Nephron (organoid): Measurements from ENCODE around the gene IL22RA2.

ENCODE experiments used
- H3K27ac Mint-ChIP-seq, 3 experiments: 2 replicates each; pipeline ENCODE4 v1.8.0; 2020; ENCODE audit warnings: mixed read lengths in 3 of 3, mild to moderate bottlenecking in 2 of 3, moderate library complexity in 1 of 3
- H3K27me3 Mint-ChIP-seq: 2 replicates; pipeline ENCODE4 v1.8.0; 2021; ENCODE audit warnings: low read depth, mild to moderate bottlenecking, moderate library complexity, mixed read lengths
- H3K36me3 Mint-ChIP-seq: 2 replicates; pipeline ENCODE4 v1.8.0; 2020; ENCODE audit warnings: low read depth, mixed read lengths
- H3K4me1 Mint-ChIP-seq: 2 replicates; pipeline ENCODE4 v1.8.0; 2020; ENCODE audit warnings: mixed read lengths
- H3K4me3 Mint-ChIP-seq, 3 experiments: 2 replicates each; pipeline ENCODE4 v1.8.0; 2020; ENCODE audit warnings: mild to moderate bottlenecking in 3 of 3, mixed read lengths in 3 of 3, moderate library complexity in 2 of 3
- H3K9me3 Mint-ChIP-seq: 2 replicates; pipeline ENCODE4 v1.8.0; 2020; ENCODE audit warnings: mixed read lengths
- TF ChIP-seq, protein P1 (sequence below), 3 experiments: fragments of 200-600 bp; sonication (generic); IDR thresholded peaks; one replicate each; pipeline ENCODE4 v1.5.0; 2021; ENCODE audit warnings: antibody characterized with exemption in 3 of 3; ENCODE audit not compliant: unreplicated experiment in 3 of 3

The IL22RA2 gene

GRCh38 chr6:137175157-137175867 is 1.9 kb upstream of the IL22RA2 start:
- H3K4me1 Mint-ChIP-seq, result no peaks in the 10 kb centered on the region
- TF ChIP-seq, protein P1, sequence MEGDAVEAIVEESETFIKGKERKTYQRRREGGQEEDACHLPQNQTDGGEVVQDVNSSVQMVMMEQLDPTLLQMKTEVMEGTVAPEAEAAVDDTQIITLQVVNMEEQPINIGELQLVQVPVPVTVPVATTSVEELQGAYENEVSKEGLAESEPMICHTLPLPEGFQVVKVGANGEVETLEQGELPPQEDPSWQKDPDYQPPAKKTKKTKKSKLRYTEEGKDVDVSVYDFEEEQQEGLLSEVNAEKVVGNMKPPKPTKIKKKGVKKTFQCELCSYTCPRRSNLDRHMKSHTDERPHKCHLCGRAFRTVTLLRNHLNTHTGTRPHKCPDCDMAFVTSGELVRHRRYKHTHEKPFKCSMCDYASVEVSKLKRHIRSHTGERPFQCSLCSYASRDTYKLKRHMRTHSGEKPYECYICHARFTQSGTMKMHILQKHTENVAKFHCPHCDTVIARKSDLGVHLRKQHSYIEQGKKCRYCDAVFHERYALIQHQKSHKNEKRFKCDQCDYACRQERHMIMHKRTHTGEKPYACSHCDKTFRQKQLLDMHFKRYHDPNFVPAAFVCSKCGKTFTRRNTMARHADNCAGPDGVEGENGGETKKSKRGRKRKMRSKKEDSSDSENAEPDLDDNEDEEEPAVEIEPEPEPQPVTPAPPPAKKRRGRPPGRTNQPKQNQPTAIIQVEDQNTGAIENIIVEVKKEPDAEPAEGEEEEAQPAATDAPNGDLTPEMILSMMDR (IDR thresholded peaks at IDR 0.05; ENCODE audit: unreplicated experiment in 3 of 3), result no peak
- H3K27me3 Mint-ChIP-seq, result peaks cover 3% of the 10 kb centered on the region
- peaks cover 11% of the 10 kb centered on the region for H3K9me3 Mint-ChIP-seq
- H3K4me3 Mint-ChIP-seq, result no peak overlapping the region
- no peak overlapping the region for H3K27ac Mint-ChIP-seq
- H3K36me3 Mint-ChIP-seq, result no peaks in the 10 kb centered on the region

- TF ChIP-seq, protein P1 (IDR thresholded peaks at IDR 0.05; ENCODE audit: unreplicated experiment in 3 of 3), result no peak
- Mint-ChIP-seq H3K4me3 (no peak overlapping the region), H3K27me3 (peaks cover 3% of the 10 kb centered on the region), H3K27ac (no peak overlapping the region), H3K4me1 (no peaks in the 10 kb centered on the region), H3K36me3 (no peaks in the 10 kb centered on the region), H3K9me3 (peaks cover 5% of the 10 kb centered on the region)
Measured at GRCh38 chr6:137172734-137173431, 561 bp downstream of the IL22RA2 start.

GRCh38 chr6:137171824-137172733 is 1.4 kb downstream of the IL22RA2 start:
- Mint-ChIP-seq H3K36me3 (no peaks in the 10 kb centered on the region), H3K27me3 (peaks cover 3% of the 10 kb centered on the region), H3K27ac (no peak overlapping the region), H3K4me1 (no peaks in the 10 kb centered on the region), H3K9me3 (peaks cover 5% of the 10 kb centered on the region), H3K4me3 (no peak overlapping the region)
- TF ChIP-seq, protein P1 (IDR thresholded peaks at IDR 0.05; ENCODE audit: unreplicated experiment in 3 of 3), result no peak

GRCh38 chr6:137171053-137171374 is 2.4 kb downstream of the IL22RA2 start:
- no peak overlapping the region for H3K4me3 Mint-ChIP-seq
- TF ChIP-seq, protein P1 (IDR thresholded peaks at IDR 0.05; ENCODE audit: unreplicated experiment in 3 of 3), result no peak
- H3K27me3 Mint-ChIP-seq, result peaks cover 3% of the 10 kb centered on the region
- H3K4me1 Mint-ChIP-seq, result no peaks in the 10 kb centered on the region
- no peak overlapping the region for H3K27ac Mint-ChIP-seq
- no peaks in the 10 kb centered on the region for H3K36me3 Mint-ChIP-seq
- peaks cover 9% of the 10 kb centered on the region for H3K9me3 Mint-ChIP-seq

GRCh38 chr6:137170266-137171052 is 3.0 kb downstream of the IL22RA2 start:
- Mint-ChIP-seq H3K4me1 (no peaks in the 10 kb centered on the region), H3K9me3 (peaks cover 9% of the 10 kb centered on the region), H3K4me3 (no peak overlapping the region), H3K27me3 (peaks cover 3% of the 10 kb centered on the region), H3K27ac (no peak overlapping the region), H3K36me3 (no peaks in the 10 kb centered on the region)
- TF ChIP-seq, protein P1 (IDR thresholded peaks at IDR 0.05; ENCODE audit: unreplicated experiment in 3 of 3), result no peak
